ENCODE measurements around the gene SYNGAP1.
A peak's percentile ranks its signal among the peaks of the same experiment; 100 is the strongest.
"Not testable (repeated sequence)": the region's sequence is repeated elsewhere in the genome, so short reads cannot be mapped to it uniquely, and the experiment has no call there.

The SYNGAP1 gene

DNA sequence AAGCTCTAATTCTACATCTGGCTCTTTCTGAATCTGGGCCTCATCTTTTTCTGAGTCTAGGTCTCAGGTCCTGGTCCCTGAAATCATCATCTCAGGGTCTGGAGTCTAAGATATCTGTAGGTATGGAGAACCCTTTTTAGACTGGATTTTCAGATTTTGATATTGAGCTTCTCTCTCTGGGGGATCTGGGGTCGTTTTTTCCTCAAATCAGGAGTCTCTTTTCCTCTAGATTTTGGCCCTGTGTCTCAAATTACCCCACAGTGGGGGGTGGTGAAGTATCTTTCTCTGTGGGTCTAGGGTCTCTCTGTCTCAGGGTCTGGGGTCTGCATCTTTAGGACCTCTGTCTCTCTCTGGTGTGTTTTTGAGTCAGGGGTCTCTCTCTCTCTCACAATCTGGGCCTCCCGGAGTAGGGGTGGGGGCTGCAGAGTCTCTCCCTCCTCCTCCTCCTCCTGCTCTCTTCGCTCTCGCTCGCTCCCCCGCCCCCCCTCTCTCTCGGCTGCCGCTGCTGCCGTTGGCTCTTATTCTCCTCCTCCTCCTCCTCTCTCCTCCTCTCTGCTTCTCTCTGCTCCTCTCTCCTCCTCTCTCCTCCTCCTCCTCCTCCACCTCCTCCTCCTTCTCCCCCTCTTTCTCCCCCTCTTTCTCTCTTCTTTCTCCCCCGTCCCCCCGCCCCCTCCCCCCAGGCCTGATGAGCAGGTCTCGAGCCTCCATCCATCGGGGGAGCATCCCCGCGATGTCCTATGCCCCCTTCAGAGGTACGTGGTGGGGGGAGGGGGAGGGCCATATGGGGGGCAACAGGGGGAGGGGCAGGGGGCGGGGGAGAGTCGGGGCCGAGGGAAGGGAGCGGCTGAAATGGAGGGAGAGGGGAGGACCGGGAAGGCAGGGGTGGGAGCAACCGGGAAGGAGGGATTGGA is at the start of gene SYNGAP1:
TSS of gene SYNGAP1 (plus strand) at position 486 of the 911 bp plus-strand sequence. CDS start at position 686, 200 bp downstream.
- DNase-seq, result no peak

- DNase-seq, result not testable (repeated sequence)
These were observed 48.0 kb upstream of the SYNGAP1 start for GRCh38 chr6:33371901-33372300.

- no peak for DNase-seq
These were observed 47.2 kb upstream of the SYNGAP1 start for GRCh38 chr6:33372526-33373123.

DNA sequence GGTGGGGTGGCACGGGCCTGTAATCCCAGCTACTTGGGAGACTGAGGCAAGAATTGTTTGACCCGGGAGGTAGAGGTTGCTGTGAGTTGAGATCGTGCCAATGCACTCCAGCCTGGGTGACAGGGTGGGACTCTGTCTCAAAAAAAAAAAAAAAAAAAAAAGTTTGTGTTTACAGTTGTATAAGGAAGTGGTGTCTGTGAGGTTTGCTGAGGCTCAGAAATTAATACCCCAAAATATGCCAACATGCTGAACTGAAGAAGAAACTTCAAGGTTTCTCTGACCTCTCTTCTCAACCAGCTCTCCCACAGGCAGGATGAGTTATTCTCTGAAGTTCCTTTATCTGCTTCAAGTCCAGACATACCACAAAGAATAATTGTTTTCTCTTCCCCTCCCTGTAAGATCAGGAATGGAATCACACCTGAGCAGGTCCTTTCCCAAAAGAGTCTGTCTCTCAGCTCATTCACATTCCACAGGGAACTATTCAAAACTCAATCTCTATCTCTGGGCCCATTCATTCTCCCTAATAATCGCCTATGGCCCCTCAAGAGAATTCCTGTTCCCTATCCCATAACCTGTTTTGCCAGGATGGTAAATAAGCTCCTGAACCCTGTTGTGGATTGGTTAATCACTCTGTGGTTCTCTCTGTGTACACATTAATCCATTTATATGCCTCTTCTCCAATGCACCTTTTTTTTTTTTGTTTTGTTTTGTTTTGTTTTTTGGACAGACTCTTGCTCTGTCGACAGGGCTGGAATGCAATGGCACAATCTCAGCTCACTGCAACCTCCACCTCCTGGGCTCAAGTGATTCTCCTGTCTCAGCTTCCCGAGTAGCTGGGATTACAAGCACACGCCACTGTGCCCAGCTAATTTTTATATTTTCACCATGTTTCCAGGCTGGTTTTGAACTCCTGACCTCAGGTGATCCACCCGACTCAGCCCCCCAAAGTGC is 45.6 kb upstream of the SYNGAP1 start:
- DNase-seq, result no peak

GRCh38 chr6:33375143-33375671 is 44.7 kb upstream of the SYNGAP1 start:
- no peak for DNase-seq

GRCh38 chr6:33377171-33377570 is 42.7 kb upstream of the SYNGAP1 start:
- no peak for DNase-seq

GRCh38 chr6:33379184-33379583 is 40.7 kb upstream of the SYNGAP1 start:
- not testable (repeated sequence) for DNase-seq

GRCh38 chr6:33380272-33380981 is 39.4 kb upstream of the SYNGAP1 start:
- no peak for DNase-seq

- DNase-seq, result no peak
These were observed 36.3 kb upstream of the SYNGAP1 start for GRCh38 chr6:33383427-33384185.

GRCh38 chr6:33384581-33385020 is 35.3 kb upstream of the SYNGAP1 start:
- no peak for DNase-seq

GRCh38 chr6:33390173-33390572 is 29.7 kb upstream of the SYNGAP1 start:
- DNase-seq, result no peak

- DNase-seq, result no peak
These were observed 29.0 kb upstream of the SYNGAP1 start for GRCh38 chr6:33390767-33391277.

DNA sequence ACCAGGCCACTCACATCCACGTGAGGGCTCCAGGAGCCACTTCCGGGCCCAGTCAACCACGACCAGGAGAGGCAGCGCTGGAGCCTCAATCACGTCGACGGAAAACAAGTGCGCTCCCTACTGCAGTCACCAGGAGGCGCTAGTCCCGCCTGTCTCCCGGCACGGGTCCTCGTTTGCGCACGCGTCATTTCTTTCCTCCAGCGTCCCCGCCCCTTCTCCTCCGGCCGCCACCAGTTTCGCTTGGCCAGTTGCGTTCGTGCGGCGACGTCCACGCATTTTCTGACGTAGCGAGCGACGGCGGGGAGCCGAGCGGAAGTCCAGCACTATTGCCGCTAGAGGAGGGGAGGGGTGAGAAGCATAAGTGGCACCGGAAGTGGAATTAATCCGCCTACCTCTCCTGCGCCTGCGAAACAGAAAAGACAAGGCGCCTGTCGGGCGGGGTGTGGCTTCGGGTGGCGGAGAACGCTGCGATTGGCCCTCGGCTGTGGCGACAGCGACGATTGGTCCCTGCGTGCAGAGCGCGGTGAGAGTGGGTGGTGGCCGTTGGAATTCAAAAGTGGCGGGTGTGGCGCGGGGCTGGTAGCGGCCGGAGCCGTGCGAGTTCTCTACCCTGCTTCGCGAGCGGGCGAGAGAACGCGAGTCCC is 28.5 kb upstream of the SYNGAP1 start, which contains the start of gene KIFC1:
TSS of gene KIFC1 (plus strand) at position 546 of the 644 bp plus-strand sequence. CDS start 163 bp downstream, outside the sequence.
- DNase-seq, result peak; percentile 98 to 99

DNA sequence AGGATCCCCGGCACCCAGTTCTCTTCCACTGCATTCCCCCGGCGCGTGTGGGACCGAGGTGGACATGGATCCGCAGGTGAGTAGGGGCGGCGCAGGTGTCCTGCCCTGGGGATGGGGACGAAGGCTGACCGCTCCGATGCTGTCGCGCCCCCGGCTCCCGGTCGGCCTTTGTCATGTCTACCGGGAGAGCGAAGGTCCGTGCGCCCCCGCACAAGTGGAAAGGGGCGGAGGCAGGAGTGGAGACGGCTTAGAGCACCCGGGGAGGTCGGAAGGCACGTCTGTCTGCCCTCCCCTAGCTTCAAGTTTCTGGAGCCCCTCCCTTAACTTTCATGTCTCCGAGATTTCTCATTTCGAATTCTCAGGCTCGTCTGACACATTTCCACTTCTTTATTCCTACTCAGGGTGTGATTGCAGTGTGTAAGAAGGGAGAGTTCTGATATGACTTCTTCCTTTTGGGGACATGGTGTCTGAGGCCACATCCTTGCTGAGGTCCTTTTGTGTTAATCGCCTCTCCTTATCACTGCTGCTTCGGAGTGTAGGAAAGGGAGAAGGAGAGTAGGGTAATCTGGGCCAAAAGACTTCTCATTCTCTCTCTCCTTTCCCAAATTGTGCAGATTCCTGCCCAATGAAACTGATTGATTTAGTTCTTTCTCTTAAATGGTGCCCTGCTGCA is 27.8 kb upstream of the SYNGAP1 start:
- peak in 1 of 2 experiments; percentile 24 for DNase-seq

DNA sequence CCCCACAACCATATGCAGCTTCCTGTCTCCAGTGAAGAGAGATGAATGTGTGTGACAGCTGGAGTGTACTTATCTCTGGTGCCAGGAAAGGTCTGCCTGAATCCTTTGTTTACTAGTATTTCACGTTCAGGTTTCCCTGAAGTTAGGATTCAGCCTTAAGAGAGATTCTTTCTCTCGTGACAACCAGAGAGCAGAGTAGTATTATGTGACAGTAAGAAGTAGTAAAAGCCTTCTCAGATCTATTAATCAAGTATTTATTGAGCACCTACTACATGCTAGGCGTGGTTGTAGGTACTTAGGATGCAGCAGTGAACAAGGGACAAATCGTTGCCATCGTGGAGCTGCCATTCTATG is 27.3 kb upstream of the SYNGAP1 start:
- no peak for DNase-seq

GRCh38 chr6:33392979-33393378 is 26.9 kb upstream of the SYNGAP1 start:
- DNase-seq, result no peak

GRCh38 chr6:33397541-33397940 is 22.3 kb upstream of the SYNGAP1 start:
- no peak for DNase-seq

GRCh38 chr6:33398601-33399000 is 21.3 kb upstream of the SYNGAP1 start:
- DNase-seq, result not testable (repeated sequence)

GRCh38 chr6:33399881-33400280 is 20.0 kb upstream of the SYNGAP1 start:
- not testable (repeated sequence) for DNase-seq

DNA sequence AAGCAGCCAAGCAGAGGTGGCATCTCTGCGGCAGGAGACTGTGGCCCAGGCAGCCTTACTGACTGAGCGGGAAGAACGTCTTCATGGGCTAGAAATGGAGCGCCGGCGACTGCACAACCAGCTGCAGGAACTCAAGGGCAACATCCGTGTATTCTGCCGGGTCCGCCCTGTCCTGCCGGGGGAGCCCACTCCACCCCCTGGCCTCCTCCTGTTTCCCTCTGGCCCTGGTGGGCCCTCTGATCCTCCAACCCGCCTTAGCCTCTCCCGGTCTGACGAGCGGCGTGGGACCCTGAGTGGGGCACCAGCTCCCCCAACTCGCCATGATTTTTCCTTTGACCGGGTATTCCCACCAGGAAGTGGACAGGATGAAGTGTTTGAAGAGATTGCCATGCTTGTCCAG is 15.0 kb upstream of the SYNGAP1 start:
- no peak for DNase-seq
